Fibroblast of lung (primary cell): ENCODE data around the gene CLIC5.

Experiments
- CTCF ChIP-seq, 2 donors: IDR thresholded peaks in 1 of 2; conservative IDR thresholded peaks in 1 of 2; 1 replicate in 1 of 2; 2 replicates in 1 of 2; pipeline ENCODE4 v1.5.1; 2011 to 2012; ENCODE audit warnings: low read length in 2 of 2, control low read depth in 1 of 2, inconsistent platforms in 1 of 2, low read depth in 1 of 2, mild to moderate bottlenecking in 1 of 2
- EZH2 ChIP-seq: IDR thresholded peaks from 2 replicates; pipeline ENCODE4 v1.5.1; 2012; ENCODE audit warnings: low read length, control low read depth, mild to moderate bottlenecking; ENCODE audit errors: missing control alignments

GRCh38 chr6:46056906-46057529, 41.4 kb upstream of the CLIC5 start:
- TF ChIP-seq EZH2, result no peak
- no peak for TF ChIP-seq CTCF (conservative IDR thresholded peaks at IDR 0.05 in 1 of 2, IDR thresholded peaks at IDR 0.05 in 1 of 2; ENCODE audit: low read depth in 1 of 2, low read length in 2 of 2)
